ENCODE results near the gene CRYBB1. TPM values are rescaled to one million over a fixed set of nuclear protein-coding genes. Genes with fewer than 3 reads are reported as not detected.

The CRYBB1 gene
- total and polyA plus RNA-seq, 2 donors (not counting 3 experiments of a cell fraction or from before 2014, with no cell fraction given), result not detected

GRCh38 chr22:26616650-26617049 lies 1.2 kb downstream of the CRYBB1 start:
- Histone ChIP-seq H3K4me3 (replicated peaks in 1 of 3; ENCODE audit: insufficient read depth in 1 of 3, low read depth in 1 of 3, low read length in 3 of 3) (no peak overlapping the region), H3K36me3 (ENCODE audit: control insufficient read depth in 2 of 2, extremely low read depth in 1 of 2, insufficient read depth in 2 of 2, low read length in 2 of 2) (no peaks in the 10 kb centered on the region), H3K9ac (replicated peaks; ENCODE audit: extremely low read depth, insufficient read depth, low read length) (no peak overlapping the region), H3K9me3 (replicated peaks; ENCODE audit: control insufficient read depth, insufficient read depth, low read length) (no peaks in the 10 kb centered on the region), H2AFZ (ENCODE audit: low read depth, low read length) (no peak overlapping the region), H3K27me3 (ENCODE audit: control insufficient read depth in 2 of 2, insufficient read depth in 2 of 2, low read length in 2 of 2) (peaks cover 3 to 17% of the 10 kb centered on the region in 2 experiments), H4K20me1 (replicated peaks; ENCODE audit: control insufficient read depth, extremely low read depth, insufficient read depth, low read length) (no peaks in the 10 kb centered on the region), H3K4me1 (ENCODE audit: control insufficient read depth, extremely low read depth, insufficient read depth, low read length) (no peaks in the 10 kb centered on the region), H3K4me2 (ENCODE audit: insufficient read depth, low read length) (no peak overlapping the region), H3K27ac (ENCODE audit: insufficient read depth, low read depth, low read length) (no peak overlapping the region), H3K79me2 (ENCODE audit: control insufficient read depth, insufficient read depth, low read length) (no peaks in the 10 kb centered on the region), H3K9me1 (replicated peaks; ENCODE audit: control insufficient read depth, extremely low read depth, insufficient read depth, low read length) (no peaks in the 10 kb centered on the region)
- ChIA-PET CTCF (interaction anchor here (0.9 to 1.2 kb wide), 2 partner anchors 13 to 17 kb away, joined by 3 read pairs; no protein-coding TSS in a partner anchor), POLR2A (no interaction called here)
- TF ChIP-seq GATA2 (IDR thresholded peaks at IDR 0.05; ENCODE audit: insufficient read depth, insufficient read length, low read depth, low read length), result no peak
- no peak for TF ChIP-seq POLR2AphosphoS5 (IDR thresholded peaks at IDR 0.05; ENCODE audit: insufficient read depth, low read depth, low read length)
- no peak for TF ChIP-seq MYC (IDR thresholded peaks at IDR 0.05; ENCODE audit: low read depth, low read length)
- TF ChIP-seq CTCF (IDR thresholded peaks at IDR 0.05; ENCODE audit: extremely low read depth in 1 of 2, insufficient read depth in 1 of 2, low read depth in 1 of 2, low read length in 2 of 2), result no peak
- TF ChIP-seq FOS (IDR thresholded peaks at IDR 0.05; ENCODE audit: borderline replicate concordance, insufficient read depth, low read length), result no peak
- TF ChIP-seq EZH2 (IDR thresholded peaks at IDR 0.05; ENCODE audit: borderline replicate concordance, low read depth, low read length, severe bottlenecking), result no peak
- no peak for TF ChIP-seq JUN (IDR thresholded peaks at IDR 0.05; ENCODE audit: borderline replicate concordance, insufficient read depth, insufficient read length, low read depth)
- no peak for TF ChIP-seq MAX (IDR thresholded peaks at IDR 0.05; ENCODE audit: insufficient read depth, insufficient read length)
- TF ChIP-seq POLR2A (IDR thresholded peaks at IDR 0.05; ENCODE audit: low read depth, low read length), result no peak
- DNase-seq (ENCODE audit: low read depth, low spot score), result no peak
- dilution Hi-C loops (cut with MboI; ENCODE audit: extremely low pct_ligation_motif_present, low sequenced_read_pairs), result no loop called here
- BruUV-seq (replicated peaks), result no TSS peak
- intact Hi-C loops (cut with micrococcal nuclease), result no loop called here
- FAIRE-seq, result no peak

All from endothelial cell of umbilical vein (primary cell).